D341Med (cell line): Measurements from ENCODE around the gene MAL.

Source experiments
- DNase-seq: peaks from one replicate; pipeline ENCODE4 v3.0.0; 2012; ENCODE audit warnings: low spot score

The MAL gene

GRCh38 chr2:94996305-94997100 lies 29.0 kb upstream of the MAL start:
- DNase-seq = no peak

GRCh38 chr2:94997981-94998930 lies 27.3 kb upstream of the MAL start:
- no peak for DNase-seq

- DNase-seq = no peak
These were observed 26.1 kb upstream of the MAL start for GRCh38 chr2:94999431-94999883.

DNA sequence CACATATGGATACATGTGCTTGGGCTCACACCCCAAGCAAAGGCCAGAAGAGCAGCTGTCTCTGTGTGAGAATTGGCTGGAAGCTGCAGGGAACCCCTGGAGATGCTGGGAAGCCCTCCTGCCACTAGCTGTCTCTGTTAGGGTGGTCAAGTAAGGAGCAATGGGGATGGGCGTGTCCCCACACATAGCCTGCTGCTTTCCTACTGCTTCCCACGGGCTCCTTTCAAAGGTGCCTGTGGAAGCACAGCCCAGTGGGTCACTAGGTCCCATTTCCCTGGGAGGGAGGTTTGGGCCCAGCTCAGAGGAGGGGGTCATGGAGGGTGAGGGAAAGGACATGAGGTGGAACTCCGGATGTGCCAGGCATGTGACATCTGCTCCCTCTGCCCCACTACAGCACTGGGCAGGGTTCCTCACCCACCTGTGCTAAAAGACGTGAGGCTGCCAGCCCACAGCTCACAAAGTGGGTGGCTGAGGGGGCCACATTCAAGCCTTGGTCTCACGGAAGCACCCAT lies 24.4 kb upstream of the MAL start:
- no peak for DNase-seq

DNA sequence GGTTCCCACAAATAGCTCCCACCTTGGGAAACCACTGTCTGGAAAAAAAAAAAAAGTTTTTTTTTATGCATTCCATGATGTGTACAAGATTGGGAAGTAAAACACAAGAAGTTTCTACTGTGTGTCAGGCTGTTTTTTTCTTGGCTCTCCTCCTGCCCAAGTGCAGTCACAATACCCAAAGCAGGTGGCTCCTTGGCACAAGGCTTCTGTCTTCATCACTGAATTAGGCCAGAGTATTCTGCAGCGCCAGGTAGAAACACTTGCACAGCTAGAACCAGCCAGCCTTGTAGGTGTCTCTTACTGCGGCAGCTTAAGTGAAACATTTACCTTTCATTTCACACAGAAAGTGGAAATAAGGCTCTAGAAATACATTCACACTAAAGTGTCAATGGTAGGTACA lies 23.8 kb upstream of the MAL start:
- no peak for DNase-seq

DNA sequence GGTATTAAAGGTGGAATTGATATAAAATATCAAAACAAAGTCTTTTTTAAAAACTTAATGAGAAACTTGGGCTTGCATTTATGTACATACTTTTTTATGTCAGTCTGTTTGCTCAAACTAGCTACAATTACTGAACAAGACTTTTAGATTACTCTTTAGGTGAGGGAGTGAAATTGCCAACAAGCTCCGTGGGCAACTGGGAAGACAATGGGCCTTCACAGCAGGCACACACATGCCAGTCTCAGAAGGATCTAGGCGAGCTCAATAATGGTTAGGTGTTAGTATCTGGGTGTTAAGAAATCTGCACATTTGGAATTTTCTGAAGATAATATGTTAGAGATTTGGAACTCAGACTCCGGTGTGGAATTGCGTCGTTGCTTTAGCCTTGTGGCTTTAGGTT lies 23.0 kb upstream of the MAL start:
- no peak for DNase-seq

DNA sequence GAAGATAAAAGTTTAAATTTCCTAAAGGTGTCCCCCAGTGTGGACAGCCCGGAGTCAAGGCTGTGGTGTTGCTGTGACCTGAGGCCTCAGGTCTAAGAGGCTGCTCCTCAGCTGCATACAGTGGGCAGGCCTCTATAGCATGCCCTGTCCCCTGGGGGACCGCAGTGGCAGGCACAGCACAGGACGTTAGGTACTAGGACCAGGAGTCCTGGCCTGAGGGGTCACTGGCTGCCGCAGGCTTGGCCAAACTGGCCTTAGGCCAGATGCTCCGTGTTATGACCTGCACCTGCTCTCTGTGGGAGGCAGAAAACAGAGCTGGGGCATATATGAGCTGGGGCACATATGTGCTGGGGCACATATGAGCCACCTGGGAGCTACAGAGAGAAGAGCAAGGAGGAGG lies 21.2 kb upstream of the MAL start:
- DNase-seq = no peak

GRCh38 chr2:95004711-95005110 lies 20.8 kb upstream of the MAL start:
- no peak for DNase-seq

DNA sequence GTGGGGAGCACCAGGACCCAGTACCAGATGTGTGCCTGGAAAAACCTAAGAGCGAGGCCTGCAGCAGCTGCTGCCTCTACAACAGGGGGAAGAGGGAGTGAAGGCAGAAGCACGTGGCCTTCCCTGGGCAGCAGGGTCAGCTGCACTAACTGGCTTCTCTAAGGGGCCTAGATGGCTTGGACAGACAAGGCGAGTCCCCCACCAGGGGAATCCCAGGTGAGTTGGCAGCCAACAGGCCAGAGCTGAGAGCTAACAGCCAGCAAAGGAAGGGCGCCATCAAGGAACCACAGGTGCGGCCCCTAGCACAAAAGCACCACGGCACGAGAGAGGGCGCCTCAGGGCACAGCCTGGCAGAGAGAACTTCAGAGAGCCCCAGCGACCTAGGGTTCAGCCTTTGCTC lies 19.8 kb upstream of the MAL start:
- DNase-seq = no peak

GRCh38 chr2:95006588-95006987 lies 18.9 kb upstream of the MAL start:
- DNase-seq = no peak

DNA sequence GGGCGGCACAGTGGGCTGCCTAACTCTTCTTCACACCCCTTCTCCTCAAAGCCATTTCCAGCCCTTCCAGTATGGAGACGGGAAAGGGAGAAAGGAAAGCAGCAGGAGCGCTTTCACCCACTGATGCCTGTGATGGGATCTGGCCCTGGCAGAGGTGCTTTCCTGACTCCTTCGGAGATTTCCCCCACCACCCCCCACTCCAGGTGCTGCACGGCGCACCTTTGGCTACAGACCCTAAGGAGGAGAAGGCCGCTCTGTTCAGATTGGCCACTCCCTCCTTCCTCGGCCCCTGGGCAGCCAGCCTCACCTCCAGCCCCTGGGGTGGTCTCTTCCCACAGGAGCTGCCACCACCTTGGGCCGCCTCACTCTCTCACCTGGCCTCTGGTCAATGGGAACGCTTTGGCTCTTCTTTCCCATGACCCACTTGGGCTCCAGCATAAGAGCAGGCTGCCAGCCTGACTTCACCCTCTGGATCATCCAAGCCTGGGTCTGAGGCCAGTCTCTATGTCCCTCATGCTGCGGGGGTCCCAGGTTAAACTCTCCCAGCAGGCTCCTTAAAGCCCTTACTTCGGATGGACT lies 18.4 kb upstream of the MAL start:
- no peak for DNase-seq

GRCh38 chr2:95007822-95008221 lies 17.7 kb upstream of the MAL start:
- DNase-seq = no peak

DNA sequence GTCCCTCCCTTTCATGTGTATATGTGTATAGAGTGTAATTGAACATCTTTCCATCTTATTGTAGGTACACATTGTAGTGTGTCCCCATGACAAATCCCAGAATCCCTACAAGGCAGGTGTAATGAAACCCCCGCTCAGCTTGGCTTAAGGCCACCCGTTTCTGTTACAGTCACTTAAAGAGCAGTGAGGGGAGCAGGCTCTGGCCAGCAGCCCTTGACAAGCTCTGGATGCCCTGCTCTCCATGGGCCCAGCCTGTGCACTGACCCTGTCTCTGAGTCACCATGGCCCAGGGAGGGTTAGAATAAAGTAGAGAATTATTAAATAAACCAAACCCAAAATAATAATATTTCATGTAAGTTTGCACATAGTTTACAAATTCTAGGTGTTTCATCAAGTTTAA lies 17.2 kb upstream of the MAL start:
- DNase-seq = no peak

DNA sequence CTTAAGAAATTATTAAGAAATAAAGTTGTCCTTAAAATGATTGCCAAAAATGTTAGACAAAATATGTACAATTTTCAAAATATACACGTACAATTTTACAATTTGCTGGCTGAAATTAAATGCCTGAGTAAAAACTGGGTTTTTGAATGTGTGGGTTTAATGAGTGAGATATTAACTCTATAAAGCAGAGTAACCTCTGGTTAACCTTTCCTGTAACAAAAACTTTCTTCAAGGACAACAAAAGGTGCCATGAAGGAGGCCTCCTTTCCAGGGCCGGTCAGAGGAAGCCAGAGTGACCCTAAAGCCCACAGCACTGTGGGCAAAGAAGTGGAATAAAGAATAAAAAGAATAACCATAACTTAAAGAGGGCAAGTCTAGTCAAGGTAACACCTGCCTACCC lies 16.5 kb upstream of the MAL start:
- no peak for DNase-seq

DNA sequence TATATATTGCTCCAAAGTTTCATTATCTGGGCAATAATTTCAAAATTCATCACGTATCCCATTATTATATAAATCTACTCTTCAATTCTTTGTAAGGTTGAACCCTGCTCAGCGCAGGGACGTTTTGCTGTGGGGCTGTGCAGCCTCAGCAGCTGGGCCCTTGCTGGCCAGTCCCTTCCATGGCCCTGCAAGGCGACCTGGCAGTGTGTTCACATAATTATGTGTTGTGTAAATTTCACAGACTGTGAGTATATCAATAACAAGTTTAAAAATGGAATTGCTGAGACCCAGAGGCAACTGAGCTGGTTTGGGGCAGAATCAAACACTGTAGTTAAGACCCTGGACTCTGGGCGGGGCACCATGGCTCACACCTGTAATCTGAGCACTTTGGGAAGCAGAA lies 16.1 kb upstream of the MAL start:
- DNase-seq = no peak

GRCh38 chr2:95010126-95010525 lies 15.4 kb upstream of the MAL start:
- no peak for DNase-seq

- no peak for DNase-seq
These were observed 14.8 kb upstream of the MAL start for GRCh38 chr2:95010718-95011117.

DNA sequence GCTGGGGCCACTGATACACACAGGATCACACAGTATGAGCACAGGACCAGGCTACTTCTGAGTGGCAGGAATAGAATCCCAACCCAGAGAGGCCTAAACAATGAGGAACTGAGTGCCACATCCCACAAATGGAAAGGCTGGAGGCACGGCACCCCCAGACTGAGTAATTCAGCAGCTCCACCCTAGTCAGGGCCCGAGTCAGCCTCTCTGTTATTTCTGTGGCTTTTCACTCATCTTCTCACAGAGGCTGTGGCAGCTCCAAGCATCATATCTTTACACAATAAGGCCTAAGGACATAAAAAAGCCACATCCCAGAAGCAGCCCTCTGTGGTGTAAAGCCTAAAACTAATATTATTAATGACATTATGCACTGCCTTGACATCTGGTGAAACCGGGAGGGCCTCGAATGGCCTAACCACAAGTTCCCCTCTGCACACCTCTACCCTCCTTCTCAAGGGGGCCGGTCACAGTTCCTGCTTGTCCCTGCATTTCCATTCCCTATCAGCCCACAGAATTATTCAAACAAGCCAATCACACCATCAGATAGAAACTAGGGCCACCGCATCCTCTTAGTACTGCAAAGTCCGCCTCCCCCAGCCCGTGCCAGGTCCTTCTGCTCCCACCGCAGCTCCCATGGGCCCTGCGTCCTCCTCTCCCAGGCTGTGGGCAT lies 12.5 kb upstream of the MAL start:
- DNase-seq = no peak

DNA sequence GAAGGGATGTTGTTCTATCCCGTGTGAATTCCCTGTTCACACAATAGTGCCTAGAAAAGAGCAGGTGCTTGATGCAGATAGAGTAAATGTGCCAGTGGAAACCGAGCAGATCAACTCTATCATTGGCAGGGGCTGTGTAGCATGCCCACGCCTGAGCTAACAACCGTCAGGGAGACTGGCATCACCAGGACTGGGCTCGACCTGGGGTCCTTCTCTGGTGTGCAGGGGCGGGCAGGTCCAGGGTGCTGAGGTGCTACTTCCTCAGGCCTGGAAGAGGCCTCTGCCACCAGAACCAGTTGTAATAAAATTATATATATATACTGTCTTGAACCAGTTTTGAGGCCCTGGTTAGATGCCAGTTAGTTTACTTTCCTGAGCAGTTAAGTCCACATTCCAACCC lies 11.8 kb upstream of the MAL start:
- DNase-seq = no peak

GRCh38 chr2:95014126-95014708 lies 11.3 kb upstream of the MAL start:
- DNase-seq = no peak

- no peak for DNase-seq
These were observed 10.1 kb upstream of the MAL start for GRCh38 chr2:95015261-95015912.
